Ishikawa (cell line): Measurements from ENCODE around the gene CHCHD5.

Experiments used
- EP300 ChIP-seq: IDR thresholded peaks from 2 replicates; pipeline ENCODE4 v1.6.1; 2012; ENCODE audit warnings: borderline replicate concordance
- FOXM1 ChIP-seq: IDR thresholded peaks from 2 replicates; pipeline ENCODE4 v1.6.1; 2012; ENCODE audit warnings: low read depth, borderline replicate concordance
- RAD21 ChIP-seq: IDR thresholded peaks from 2 replicates; pipeline ENCODE4 v1.6.1; 2012; ENCODE audit warnings: low read depth
- TCF12 ChIP-seq: IDR thresholded peaks from 2 replicates; pipeline ENCODE4 v1.6.1; 2012; ENCODE audit warnings: low read depth
- TEAD4 ChIP-seq: IDR thresholded peaks from 2 replicates; pipeline ENCODE4 v1.6.1; 2012
- YY1 ChIP-seq: IDR thresholded peaks from 2 replicates; pipeline ENCODE4 v1.6.1; 2012; ENCODE audit warnings: low read depth
- TF ChIP-seq, protein P1 (sequence below): IDR thresholded peaks from 2 replicates; pipeline ENCODE4 v1.6.1; 2012
- TF ChIP-seq, protein P2 (sequence below): IDR thresholded peaks from 2 replicates; pipeline ENCODE4 v1.6.1; 2012

DNA sequence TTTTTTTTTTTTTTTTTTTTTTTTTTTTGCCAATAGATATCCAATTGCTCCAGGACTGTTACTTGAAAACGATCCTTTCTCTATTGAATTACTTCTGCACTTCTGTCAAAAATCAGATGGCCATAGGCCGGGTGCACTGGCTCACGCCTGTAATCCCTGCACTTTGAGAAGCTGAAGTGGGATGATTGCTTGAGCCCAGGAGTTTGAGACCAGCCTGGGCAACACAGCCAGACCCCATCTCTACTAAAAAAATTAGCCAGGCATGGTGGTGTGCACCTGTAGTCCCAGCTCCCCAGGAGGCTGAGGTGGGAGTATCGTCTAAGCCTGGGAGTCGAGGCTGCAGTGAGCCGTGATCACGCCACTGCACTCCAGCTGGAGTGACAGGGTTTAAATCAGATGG, 4.3 kb upstream of the CHCHD5 start:
- no peak for TF ChIP-seq RAD21
- no peak for TF ChIP-seq TEAD4
- TF ChIP-seq, protein P1, sequence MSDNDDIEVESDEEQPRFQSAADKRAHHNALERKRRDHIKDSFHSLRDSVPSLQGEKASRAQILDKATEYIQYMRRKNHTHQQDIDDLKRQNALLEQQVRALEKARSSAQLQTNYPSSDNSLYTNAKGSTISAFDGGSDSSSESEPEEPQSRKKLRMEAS, result no peak
- TF ChIP-seq TCF12, result no peak
- TF ChIP-seq EP300, result no peak
- TF ChIP-seq FOXM1, result no peak
- TF ChIP-seq, protein P2, sequence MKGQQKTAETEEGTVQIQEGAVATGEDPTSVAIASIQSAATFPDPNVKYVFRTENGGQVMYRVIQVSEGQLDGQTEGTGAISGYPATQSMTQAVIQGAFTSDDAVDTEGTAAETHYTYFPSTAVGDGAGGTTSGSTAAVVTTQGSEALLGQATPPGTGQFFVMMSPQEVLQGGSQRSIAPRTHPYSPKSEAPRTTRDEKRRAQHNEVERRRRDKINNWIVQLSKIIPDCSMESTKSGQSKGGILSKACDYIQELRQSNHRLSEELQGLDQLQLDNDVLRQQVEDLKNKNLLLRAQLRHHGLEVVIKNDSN, result no peak
- TF ChIP-seq YY1, result no peak
